GM19455 (cell line): ENCODE measurements around the gene CMTM8.
"Not testable (repeated sequence)": the region's sequence is repeated elsewhere in the genome, so short reads cannot be mapped to it uniquely, and the experiment has no call there.

Experiments
- ATAC-seq: cut with Tn5 transposase; IDR thresholded peaks from one replicate; pipeline ENCODE4 v1.9.1; 2021; ENCODE audit not compliant: unreplicated experiment

The CMTM8 gene

DNA sequence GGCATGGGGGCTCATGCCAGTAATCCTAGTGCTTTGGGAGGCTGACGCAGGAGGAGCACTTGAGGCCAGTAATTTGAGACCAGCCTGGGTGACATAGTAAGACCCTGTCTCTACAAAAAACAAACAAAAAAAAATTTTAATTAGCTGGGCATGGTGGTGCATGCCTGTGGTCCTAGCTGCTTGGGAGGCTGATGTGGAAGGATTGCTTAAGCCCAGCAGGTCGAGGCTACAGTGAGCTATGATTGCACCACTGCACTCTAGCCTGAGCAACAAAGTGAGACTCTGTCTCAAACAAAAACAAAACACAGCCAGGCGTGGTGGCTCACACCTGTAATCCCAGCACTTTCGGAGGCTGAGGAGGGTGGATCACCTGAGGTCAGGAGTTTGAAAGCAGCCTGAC, 9.7 kb upstream of the CMTM8 start:
- ATAC-seq = not testable (repeated sequence)

DNA sequence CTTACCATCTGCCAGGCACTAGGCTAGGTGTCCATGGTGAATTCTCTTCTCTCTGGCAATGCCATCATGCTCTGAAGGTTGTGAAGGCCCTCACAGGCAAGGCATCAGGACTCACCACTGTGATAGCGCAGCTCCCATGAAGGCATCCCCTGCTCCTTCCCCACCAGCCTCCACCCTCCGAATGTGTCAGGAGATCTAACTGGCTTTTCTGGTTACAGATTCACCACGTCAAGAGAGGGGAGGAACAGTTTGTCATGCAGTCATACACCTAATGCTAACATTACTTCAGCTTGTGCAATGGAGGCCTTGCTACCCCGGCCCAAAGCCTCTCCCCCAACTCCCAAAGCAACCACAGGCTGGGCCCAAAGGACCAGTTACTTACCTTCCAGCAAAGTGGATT, 8.9 kb upstream of the CMTM8 start:
- no peak for ATAC-seq

DNA sequence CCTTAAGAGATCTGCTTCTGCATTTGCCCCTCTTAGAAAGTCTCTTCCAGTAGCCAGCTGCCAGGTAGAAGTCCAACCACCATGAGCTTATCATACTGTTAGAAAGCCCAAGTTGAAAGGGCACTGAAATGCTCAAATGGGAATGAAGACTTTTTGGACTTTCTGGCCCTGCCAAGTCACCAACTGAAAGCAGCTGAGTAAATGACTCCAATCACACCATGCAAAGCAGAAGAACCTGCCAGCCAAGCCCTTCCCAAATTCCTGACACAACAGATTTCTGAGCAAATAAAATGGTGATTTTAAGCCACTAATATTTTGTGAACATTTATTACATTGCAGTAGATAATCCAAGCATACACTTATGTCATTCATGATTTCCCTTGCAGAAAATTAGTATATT, 2.1 kb upstream of the CMTM8 start:
- ATAC-seq = no peak

DNA sequence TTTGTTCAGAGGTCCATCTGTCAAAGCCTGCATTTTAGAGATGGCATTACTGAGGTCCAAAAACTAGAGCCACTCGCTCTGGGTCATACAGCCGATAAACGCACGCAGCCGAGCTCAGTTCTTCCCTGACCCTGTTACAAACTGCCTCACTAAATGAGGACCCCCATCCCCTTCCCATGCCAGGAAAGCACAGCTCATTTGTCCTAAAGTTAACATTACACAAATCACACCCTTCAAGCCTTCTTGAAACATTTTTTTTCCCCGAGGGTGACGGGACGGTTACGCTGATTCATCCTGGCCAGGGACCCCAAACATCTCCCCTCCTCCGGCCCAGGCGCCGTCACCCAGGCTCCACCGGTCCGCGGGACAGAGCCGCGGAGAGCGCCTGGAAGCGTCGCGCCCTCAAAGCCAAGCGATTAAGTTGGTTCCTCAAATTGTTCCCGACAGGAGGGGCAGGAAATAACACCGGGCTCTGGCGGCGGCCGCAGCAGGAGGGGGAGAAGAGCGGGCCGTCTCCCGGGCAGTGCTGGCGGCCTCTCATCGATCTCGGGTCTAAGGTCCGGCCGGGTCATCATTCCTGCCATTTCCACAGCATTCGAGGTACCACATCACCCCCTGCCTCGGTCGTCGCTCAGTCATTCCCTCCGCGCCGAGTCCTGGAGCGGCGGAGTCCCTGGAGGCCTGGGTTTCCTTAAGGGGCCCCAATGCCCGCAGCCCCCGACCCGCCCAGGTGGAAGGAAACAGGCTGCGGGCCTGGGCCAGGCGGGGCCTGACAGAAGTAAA, 619 bp upstream of the CMTM8 start:
- ATAC-seq = no peak

DNA sequence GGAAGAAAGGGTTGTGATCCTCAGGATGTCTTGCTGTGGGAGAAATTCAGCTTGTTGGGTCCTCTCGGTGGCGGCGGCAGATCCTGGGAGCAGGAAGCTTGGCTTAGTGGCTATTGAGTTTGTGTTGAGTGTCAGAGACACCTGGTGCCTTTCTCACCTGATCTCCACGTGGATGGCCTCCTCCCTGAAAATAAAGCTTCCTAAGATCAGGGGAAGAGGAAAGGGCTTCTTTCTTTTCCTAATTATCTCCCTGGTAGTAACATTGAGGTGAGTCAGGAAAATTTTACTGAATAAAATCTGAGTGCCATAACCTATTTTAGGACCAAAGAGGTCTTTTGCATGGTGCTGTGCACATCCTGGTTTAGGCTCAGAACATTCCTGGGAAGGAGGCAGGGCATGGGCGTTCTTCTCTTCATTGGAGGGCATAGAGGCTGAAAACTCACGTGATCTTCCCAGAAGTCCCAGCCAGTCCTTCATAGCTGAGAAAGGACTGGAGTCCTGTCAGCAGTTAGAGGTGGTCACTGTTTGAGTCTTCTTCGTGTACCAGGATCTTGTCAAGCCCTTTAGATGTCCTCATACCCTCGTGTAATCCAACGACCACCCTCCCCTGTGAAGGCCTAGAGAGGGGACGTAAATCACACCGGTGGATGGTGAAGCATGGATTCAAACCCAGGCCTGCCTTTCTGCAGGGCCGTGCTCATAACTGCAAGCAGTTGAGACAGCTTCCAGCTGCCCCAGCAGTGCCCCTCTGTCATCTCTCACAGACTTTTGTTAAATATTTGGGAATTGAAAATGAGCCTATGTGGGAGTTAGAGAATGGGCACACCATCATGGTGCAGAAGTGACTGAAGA, 1.1 kb downstream of the CMTM8 start:
- ATAC-seq = no peak

DNA sequence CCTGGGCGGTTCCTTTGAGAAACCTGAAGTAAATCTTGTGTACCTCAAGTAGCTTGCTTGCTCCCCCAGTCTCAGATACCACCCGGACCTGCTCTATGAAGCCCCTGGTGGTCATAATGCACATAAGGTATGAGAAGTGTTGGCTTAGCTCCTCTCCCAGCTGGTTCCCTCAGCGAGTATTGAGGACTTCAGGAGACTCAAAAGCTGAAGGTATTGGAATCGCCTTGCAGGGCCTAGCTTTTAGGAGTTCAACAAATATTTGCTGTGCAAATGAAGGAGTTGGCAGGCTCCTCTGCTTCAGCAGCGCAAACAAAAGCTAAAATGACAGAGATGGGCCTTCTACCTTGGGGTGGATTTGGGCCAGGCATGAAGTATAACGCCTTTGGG, 1.7 kb downstream of the CMTM8 start:
- ATAC-seq = no peak

DNA sequence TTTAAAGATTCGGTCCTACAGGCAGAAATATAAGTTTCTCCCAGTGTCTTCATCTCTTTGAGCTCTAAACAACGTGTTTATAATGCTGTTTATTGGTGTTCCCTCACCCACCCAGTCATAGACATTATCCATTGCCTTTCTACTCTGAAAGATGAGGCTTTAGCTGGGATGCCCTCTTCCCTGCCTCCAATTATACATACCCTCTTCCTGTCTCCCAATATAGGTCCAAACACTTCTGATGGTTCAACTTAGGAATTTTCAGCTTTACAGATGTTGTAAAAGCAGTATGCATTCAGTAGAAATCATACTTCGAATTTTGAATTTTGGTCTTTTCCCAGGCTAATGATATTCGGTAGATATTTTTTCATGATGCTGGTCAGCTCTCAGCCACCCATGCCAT, 2.6 kb downstream of the CMTM8 start:
- no peak for ATAC-seq

DNA sequence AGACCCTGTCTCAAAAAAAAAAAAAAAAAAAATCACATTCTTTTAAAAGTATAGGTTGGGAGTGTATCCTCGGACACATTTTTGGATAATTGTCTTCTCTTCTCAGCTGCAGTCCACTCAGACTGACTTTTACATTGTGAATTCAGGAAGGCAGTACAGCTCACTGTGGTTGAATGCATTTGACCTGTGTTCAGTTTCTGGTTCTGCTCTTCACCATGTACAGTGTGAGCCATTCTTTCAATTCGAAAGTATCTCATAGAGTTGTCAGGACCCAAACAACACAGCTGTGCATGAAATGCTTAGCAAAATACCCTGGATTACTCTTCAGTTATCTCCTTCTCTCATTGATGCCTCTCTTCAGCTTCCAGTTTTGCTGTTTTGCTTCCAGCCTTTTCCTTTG, 5.0 kb downstream of the CMTM8 start:
- no peak for ATAC-seq

DNA sequence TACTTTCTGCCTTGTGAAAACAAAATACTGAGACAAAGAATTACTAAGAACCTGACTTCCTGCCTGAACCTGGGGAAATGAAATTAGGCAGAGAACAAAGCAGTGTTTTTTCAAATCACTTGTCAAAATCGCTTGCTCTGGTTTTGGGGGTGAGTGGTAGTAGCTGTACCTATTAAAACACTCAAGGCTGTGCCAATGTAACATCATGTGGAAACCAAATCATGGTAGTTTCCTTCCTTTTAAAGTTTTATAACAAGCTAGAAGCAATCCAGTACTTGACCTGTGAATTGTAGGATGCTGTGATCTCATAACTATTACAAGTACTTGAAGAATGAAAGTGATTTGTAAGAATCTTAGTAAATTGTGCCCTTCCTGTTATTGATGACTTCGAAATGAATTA, 6.7 kb downstream of the CMTM8 start:
- ATAC-seq = no peak

DNA sequence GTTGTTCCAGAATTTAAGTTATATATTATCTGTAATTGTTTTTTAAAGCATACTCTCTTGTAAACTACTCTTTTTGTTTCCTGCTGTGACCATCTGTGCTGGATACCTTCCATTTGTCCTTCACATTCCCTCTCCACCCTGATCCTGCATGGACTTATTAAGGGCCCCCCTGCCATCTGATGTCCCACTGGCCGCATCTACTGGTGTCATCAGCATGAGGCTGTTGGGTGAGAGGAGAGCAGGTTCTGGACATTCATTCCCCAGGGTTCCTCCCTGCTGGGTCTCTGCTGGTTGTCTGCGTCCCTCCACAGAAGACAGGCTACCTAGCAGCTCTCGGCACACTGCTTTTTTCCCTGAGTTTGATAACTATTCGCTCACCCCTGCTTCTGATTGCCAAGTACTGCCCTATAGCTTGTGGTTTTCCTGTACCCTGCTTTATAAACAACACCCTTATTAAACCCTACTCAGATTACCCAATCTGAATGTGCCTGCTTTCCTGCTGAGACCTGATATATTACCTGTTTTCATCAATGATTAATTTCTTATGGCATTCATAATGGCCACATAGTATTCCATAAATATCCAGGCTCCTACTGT, 7.7 kb downstream of the CMTM8 start:
- ATAC-seq = no peak

DNA sequence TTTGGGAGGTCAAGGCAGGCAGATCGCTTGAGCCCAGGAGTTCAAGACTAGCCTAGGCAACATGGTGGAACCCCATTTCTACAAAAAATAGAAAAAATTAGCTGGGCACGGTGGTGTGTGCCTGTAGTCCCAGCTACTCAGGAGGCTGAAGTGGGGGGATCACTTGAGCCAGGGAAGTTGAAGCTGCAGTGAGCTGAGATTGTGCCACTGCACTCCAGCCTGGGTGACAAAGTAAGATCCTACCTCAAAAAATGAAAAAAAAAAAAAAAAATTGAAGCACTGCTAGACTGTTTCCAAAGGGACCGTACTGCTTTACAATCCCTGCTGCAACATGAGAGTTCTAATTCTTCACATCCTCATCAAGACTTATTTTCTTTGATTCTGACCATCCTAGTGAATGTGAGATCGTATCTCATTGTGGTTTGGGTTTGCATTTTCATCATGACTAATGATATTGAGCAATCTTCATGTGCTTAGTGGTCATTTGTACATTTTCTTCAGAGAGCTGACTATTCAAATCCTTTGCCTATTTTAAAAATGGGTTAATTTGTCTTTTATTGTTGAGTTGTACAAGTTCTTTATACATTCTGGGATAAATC, 10.8 kb downstream of the CMTM8 start:
- no peak for ATAC-seq

DNA sequence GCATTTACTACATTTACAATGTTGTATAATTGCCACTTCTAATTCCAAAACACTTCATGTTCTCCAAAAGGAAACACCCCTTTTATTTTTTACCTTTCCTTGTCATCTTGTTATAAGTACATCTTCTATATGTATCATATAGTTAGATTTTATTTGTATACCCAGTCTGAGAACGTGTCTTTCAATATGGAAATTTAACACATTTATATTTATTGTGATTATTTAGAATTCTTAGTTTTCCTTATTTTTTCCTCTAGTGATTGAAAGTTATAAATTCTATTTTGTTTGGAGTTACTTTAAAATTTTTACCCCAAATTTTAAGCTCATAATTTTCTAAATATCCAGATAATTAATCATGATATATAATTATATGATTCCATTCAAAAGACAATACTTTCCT, 15.8 kb downstream of the CMTM8 start:
- ATAC-seq = no peak

DNA sequence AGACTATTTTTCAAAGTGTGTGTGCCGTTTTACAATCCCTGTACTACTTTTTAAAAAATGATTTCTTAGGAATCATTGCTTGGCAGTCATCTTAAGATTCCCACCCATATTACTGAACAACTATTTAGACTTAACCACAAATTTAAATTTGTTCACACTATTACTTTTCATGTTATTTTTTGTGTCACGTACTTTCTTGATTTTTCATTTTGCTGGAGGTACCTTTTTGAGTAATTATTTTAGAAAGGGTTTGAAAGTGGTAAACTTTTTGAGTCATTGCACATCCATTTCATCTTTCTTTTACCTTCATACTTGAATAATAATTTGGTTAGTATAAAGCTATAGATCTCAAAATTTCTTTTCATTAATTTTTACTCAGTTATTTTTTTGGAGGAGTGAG, 16.9 kb downstream of the CMTM8 start:
- ATAC-seq = no peak

DNA sequence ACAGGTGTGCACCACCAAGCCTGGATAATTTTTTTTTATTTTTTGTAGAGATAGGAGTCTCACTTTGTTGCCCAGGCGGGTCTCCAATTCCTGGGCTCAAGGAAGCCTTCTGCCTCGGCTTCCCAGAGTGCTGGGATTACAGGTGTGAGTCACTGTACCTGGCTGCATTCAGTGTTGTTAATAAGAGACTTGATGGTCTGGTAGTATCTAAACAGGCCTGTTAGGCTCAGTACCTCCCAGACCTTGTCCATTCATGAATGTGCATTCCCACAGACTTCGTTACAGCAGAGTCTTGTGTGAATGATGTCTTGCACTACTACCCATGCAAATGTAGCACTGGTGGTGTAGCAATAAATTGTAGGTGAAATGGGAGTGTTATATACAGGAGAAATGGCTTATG, 17.7 kb downstream of the CMTM8 start:
- no peak for ATAC-seq

DNA sequence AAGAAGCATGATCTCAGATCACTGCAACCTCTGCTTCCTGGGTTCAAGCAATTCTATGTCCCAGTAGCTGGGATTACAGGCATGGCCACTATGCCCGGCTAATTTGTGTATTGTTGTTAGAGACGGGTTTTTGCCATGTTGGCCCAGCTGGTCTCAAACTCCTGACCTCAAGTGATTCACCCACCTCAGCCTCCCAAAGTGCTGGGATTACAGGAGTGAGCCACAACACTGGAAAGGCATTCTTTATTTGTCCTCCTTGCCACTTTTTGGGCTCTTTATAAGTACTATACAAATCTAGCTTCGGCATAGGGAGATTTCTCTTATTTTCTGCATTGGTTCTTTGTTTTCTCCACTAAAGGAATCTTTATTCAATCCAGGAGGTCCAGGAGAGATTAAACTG, 18.6 kb downstream of the CMTM8 start:
- no peak for ATAC-seq

DNA sequence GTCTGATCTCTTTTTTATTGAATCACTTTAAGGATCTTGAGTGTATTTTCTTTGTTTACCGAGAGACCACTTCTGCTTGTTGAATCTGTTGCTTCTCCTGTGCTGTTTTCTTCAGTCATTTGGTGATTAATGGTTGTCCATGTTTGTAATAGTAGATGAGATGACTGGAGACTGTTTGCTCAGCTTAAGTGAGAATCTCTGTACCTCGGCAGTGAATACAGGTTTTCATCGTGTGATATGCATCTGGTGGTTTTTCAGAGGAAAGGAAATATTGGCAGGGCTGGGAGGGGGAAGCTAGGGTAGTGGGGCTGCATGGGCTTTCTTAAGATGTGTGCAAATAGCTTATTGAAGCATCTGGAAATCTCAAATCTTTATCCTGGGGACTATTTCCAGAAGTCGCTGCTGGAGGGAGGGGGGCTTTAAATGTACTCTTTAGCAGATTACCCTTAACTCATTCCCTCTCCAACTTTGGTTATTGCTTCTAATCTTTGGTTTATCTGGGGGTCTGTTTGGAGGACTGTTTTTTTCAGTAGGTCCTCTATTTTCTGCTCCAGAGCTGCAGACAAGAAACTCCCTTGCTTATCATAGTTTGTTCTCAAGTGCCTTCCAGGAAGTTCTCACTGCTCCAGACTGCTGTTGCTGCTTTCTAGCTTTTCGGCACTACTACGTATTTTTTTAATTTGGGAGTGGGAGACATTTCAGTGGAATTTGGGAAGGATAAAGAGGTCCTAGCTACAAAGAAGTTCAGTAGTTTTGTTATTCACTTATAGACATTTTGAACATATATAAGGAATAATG, 19.4 kb downstream of the CMTM8 start:
- ATAC-seq = no peak

DNA sequence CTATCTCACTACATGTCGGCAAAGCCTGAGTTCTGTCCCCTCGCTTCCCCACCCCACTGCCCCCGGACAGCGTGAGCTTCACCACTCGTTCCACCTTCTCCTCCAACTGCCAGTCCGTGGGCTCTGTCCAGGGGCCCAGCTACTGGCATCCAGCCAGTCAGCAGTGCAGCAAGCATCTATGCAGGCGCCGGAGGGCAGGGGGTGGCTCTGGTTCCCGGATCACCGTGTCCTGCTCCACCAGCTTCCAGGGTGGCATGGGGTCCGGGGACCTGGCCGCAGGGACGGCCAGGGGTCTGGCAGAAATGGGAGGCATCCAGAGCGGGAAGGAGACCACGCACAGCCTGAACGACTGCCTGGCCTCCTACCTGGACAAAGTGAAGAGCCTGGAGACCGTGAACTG, 20.4 kb downstream of the CMTM8 start:
- ATAC-seq = no peak

DNA sequence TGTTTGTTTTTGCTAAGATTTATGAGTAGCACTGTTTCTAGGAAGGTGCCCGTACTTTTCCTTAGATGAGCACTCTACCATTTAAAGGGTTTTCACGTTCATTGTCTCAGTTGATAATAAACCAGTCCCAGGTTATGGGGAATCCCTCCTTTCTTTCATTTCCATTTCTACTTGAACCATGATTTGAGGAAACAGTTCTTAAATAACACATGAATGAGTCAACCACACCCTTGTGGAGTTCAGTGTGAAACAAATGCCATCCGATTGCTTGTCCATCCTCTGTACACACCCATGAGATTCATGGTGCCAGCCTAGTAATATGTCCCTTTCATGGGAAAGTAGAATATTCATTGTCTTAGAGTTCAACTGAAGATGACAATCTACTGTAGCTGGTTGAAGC, 23.1 kb downstream of the CMTM8 start:
- no peak for ATAC-seq

DNA sequence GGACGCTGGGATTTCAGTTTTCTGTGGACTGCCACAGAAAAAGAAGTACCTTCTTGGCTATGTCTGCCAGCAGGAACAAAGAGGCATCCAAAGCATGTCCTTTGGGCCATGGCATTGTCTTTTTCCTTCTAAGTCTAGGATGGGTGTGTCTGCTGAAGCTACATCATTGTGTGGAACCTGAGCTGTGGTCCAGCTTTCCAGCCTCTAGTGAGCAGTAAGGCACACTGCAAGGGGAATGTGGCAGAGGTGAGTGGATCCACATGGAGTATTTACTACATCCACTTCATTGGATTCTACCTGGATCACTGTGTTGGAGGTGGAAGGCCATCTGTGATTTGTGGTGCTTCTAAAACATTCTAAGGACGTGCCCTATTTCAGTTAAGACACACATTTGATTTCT, 23.7 kb downstream of the CMTM8 start:
- ATAC-seq = no peak

DNA sequence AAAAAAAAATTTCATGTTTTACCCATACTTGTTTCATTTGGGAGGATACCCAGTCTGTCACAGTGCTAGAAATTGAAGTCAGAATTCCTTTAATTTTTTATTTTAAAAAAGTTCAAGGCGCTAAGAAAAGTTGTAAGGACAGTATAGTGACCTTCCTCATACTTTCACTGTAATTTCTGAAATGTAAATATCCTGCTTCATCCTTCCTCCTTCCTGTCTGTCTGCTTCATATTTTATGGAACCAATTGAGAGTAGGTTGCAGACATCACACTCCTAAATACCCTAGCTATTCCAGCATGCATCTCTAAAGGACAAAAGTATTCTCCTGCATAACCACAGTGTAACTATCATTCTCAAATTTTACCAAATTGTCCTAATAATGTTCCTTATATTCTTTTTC, 35.8 kb downstream of the CMTM8 start:
- no peak for ATAC-seq

DNA sequence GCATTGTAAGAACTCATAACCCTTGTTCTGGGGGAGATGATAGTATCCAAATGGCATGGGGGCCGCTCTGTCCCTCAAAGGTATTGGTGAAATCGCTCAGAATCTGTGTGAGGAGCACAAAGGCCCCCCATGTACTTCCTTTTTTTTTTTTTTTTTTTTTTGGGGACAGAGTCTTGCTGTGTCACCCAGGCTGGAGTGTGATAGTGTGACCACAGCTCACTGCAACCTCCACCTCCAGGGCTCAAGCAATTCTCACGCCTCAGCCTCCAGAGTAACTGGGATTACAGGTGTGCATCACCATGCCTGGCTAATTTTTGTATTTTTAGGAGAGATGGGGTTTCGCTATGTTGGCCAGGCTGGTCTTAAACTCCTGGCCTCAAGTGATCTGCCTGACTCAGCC, 37.0 kb downstream of the CMTM8 start:
- no peak for ATAC-seq
